GM18873 (cell line): Measurements from ENCODE around the gene GTF3C6.
"Not testable (repeated sequence)": the region's sequence is repeated elsewhere in the genome, so short reads cannot be mapped to it uniquely, and the experiment has no call there.

ENCODE experiments used
- ATAC-seq: cut with Tn5 transposase; IDR thresholded peaks from one replicate; pipeline ENCODE4 v1.9.1; 2021; ENCODE audit warnings: mild to moderate bottlenecking, moderate library complexity, moderate number of reproducible peaks; ENCODE audit not compliant: unreplicated experiment, low FRiP score

GTF3C6 gene

GRCh38 chr6:110958329-110959192 is at the start of gene GTF3C6:
GTF3C6 (plus strand) TSS chr6:110958706; CDS start chr6:110958770, 64 bp downstream.
- peak; percentile 90 for ATAC-seq

- ATAC-seq, result no peak
Measured at GRCh38 chr6:110930781-110931180, 27.7 kb upstream of the GTF3C6 start.

GRCh38 chr6:110933912-110934311 is 24.6 kb upstream of the GTF3C6 start:
- no peak for ATAC-seq

- ATAC-seq, result no peak
Measured at GRCh38 chr6:110934381-110934898, 24.1 kb upstream of the GTF3C6 start.

GRCh38 chr6:110935171-110935570 is 23.3 kb upstream of the GTF3C6 start:
- no peak for ATAC-seq

GRCh38 chr6:110938171-110938570 is 20.3 kb upstream of the GTF3C6 start:
- no peak for ATAC-seq

GRCh38 chr6:110939429-110940200 is 18.9 kb upstream of the GTF3C6 start:
- ATAC-seq, result no peak

- peak; percentile 100 for ATAC-seq
Measured at GRCh38 chr6:110944681-110945151, 13.8 kb upstream of the GTF3C6 start.

- ATAC-seq, result no peak
Measured at GRCh38 chr6:110946498-110946897, 12.0 kb upstream of the GTF3C6 start.

GRCh38 chr6:110949679-110950285 is 8.7 kb upstream of the GTF3C6 start:
- ATAC-seq, result no peak

GRCh38 chr6:110950440-110950839 is 8.1 kb upstream of the GTF3C6 start:
- no peak for ATAC-seq

GRCh38 chr6:110951008-110951407 is 7.5 kb upstream of the GTF3C6 start:
- ATAC-seq, result no peak

- no peak for ATAC-seq
Measured at GRCh38 chr6:110951986-110952794, 6.3 kb upstream of the GTF3C6 start.

GRCh38 chr6:110953633-110954303 is 4.7 kb upstream of the GTF3C6 start:
- ATAC-seq, result no peak

- no peak for ATAC-seq
Measured at GRCh38 chr6:110960014-110960390, 1.5 kb downstream of the GTF3C6 start.

- ATAC-seq, result not testable (repeated sequence)
Measured at GRCh38 chr6:110962636-110963035, 4.1 kb downstream of the GTF3C6 start.

GRCh38 chr6:110965629-110966229 is 7.2 kb downstream of the GTF3C6 start:
- ATAC-seq, result no peak

GRCh38 chr6:110968661-110969060 is 10.2 kb downstream of the GTF3C6 start:
- not testable (repeated sequence) for ATAC-seq

- ATAC-seq, result no peak
Measured at GRCh38 chr6:110971468-110971867, 13.0 kb downstream of the GTF3C6 start.
